Raji (cell line): Measurements from ENCODE around the gene FANCD2OS.

Source experiments
- POLR2A ChIP-seq: IDR thresholded peaks from 2 replicates; pipeline ENCODE4 v1.6.1; 2011; ENCODE audit warnings: low read depth, low read length, control low read depth; ENCODE audit not compliant: insufficient read depth

The FANCD2OS gene

DNA sequence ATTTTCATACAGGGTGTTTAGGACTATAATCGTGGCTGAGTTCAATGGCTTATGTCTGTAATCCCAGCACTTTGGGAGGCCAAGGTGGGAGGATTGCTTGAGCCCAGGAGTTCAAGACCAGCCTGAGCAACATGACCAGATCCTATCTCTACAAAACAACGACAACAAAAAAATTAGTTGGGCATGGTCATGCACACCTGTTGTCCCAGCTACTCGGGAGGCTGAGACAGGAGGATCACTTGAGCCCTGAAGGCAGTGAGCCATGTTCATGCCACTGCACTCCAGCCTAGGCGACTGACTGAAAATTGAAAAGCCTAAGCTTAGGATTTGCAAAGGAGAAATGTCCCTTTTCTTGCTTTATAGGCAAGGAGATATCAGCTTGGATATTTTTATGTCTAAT lies 8.9 kb upstream of the FANCD2OS start:
- TF ChIP-seq POLR2A = no peak

DNA sequence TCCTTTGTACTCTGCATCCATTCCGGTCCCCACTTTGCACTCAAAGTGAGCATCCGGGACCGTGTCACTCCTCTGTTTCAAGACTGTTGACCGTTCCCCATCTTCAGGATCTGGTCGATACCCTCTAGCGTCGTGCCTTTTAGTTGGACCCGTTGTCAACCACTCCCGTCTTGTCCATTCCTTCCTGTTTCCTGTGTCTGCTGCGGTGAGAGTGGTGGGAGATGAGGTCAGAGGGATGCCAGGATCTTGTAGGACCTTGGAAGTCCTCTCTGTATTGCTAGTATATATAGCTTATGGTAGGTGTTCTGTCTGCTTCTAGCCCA lies 8.0 kb upstream of the FANCD2OS start:
- TF ChIP-seq POLR2A = no peak

DNA sequence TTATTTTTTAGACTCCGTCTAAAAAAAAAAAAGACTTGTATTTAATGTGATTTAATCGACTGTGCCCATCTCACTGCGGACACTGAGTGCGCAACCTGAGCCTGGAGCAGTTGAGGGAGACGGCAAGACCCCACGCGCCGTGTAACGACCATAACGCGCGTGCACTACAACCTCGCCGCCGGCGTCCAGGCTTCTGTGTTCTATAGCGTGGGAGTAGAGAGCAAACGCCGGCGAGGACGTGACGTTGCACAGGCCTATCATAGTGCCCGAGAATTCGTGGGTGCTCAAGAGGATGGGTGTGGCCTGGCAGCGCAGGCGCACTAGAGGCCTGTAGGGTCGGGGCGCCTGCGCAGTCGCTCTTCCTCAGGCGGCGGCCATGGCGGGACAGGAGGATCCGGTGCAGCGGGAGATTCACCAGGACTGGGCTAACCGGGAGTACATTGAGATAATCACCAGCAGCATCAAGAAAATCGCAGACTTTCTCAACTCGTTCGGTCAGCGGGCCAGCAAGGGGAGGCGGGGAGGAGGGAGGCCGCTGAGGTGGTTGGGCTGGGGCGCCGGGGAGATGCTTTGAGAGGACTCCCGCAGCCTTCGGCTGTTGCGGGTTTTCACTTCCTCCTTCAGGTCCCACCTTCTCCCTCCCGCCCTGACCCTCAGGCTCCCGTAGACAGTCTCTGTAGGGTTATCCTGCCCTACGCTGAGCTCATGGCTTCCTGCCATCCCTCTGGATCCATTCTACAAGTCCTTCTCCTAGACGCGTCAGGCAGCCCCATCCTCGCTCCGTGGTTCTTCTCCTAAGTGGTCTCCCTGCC lies 7.5 kb upstream of the FANCD2OS start, which contains the start of gene BRK1:
Gene BRK1, plus strand, starts transcription at position 350 of the 812 bp plus-strand sequence. Its CDS starts 27 bp downstream, at position 377.
- peak; percentile 99 for TF ChIP-seq POLR2A

DNA sequence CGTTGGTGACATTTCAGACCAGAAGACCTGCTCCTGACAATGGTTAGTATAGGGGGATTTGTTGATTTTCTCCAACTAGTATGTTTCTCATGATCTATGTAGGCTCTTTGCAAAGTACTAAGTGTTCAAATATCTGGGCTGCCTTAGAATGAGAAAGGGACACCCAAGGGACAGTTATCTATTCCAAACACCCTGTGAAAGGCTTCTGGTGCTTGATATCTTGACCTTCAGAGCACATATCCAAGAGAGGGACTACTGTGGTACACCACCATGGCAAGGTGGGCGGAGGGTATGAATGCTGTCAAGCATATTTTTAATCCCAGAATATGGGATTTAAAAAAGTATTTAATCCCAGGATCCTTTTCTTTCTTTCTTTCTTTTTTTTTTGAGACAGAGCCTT lies 1.1 kb downstream of the FANCD2OS start:
- no peak for TF ChIP-seq POLR2A

GRCh38 chr3:10099041-10099440 lies 9.0 kb downstream of the FANCD2OS start:
- no peak for TF ChIP-seq POLR2A

- no peak for TF ChIP-seq POLR2A
Observed at GRCh38 chr3:10093678-10094077, 14.4 kb downstream of the FANCD2OS start.

DNA sequence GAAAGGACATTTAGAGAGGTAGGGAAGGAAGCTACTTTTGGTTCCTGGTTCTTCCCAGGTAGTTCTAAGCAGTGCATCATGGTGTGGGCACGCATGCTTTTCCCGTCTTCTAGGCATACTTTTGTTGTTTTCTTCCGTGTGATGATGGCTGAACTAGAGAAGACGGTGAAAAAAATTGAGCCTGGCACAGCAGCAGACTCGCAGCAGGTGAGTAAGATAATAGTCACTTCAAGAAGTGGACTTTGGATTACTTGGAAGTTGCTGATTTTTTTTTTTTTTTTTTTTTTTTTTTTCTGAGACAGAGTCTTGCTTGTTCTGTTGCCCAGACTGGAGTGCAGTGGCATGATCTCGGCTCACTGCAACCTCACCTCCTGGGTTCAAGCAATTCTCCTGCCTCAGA lies 17.9 kb downstream of the FANCD2OS start:
- no peak for TF ChIP-seq POLR2A

- no peak for TF ChIP-seq POLR2A
Observed at GRCh38 chr3:10088256-10088655, 19.8 kb downstream of the FANCD2OS start.

- no peak for TF ChIP-seq POLR2A
Observed at GRCh38 chr3:10085738-10086137, 22.3 kb downstream of the FANCD2OS start.

DNA sequence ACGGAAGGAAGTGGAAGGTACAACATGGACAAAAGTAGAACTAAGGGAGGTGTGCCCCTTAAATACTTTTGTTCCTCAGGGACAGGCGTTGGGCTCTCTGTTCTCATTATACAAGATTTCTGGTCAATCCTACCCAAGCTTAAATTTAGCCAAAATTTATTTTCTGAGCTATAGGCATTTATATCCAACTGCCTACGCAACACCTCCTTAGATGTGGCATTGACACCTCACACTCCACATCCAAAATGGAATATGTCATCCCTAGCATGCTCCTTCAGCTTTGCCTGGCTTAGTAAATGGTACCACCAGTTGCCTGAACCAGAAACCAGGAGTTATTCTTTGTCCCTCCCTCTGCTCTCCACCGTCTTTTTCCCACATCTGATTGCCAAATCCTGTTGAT lies 26.2 kb downstream of the FANCD2OS start:
- no peak for TF ChIP-seq POLR2A

- no peak for TF ChIP-seq POLR2A
Observed at GRCh38 chr3:10074666-10075065, 33.4 kb downstream of the FANCD2OS start.

- no peak for TF ChIP-seq POLR2A
Observed at GRCh38 chr3:10055097-10055496, 53.0 kb downstream of the FANCD2OS start.
